Vagina (tissue), 2 donors: Measurements from ENCODE around the gene PSMD11.

Experiments
- POLR2AphosphoS5 ChIP-seq, 2 donors: sonication (generic); formaldehyde crosslinking; IDR thresholded peaks; one replicate each; pipeline ENCODE4 v1.9.0; 2017; ENCODE audit warnings: antibody characterized with exemption in 2 of 2, mild to moderate bottlenecking in 2 of 2, low read depth in 1 of 2; ENCODE audit not compliant: insufficient read depth in 1 of 2
- TF ChIP-seq, protein P1 (sequence below), 3 experiments: fragments of 450-650 bp in 2 of 3; fragments of 200-600 bp in 1 of 3; sonication (generic) in 1 of 3; IDR thresholded peaks; one replicate each; pipeline ENCODE4 v1.5.1; 2017 to 2019; ENCODE audit warnings: antibody characterized with exemption in 3 of 3, mild to moderate bottlenecking in 2 of 3, moderate library complexity in 2 of 3

DNA sequence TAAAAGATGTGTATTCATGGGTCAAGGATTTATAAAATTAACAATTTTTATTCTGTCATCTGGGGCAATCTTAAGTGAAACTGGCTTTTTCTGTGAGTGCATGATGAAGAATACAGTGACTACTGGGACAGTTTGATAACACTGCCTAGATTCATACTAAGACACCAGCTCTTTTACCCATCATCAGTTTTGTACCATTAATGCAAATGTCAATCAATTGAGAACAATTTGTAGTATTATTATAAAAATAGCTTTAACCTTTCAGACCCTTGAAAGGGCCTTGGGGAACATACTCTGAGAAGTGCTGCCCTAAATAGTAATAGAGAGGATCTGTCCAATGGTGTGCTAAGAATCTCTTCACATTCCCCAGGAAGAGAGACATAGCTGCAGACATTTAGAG, 45.4 kb upstream of the PSMD11 start:
- TF ChIP-seq, protein P1, sequence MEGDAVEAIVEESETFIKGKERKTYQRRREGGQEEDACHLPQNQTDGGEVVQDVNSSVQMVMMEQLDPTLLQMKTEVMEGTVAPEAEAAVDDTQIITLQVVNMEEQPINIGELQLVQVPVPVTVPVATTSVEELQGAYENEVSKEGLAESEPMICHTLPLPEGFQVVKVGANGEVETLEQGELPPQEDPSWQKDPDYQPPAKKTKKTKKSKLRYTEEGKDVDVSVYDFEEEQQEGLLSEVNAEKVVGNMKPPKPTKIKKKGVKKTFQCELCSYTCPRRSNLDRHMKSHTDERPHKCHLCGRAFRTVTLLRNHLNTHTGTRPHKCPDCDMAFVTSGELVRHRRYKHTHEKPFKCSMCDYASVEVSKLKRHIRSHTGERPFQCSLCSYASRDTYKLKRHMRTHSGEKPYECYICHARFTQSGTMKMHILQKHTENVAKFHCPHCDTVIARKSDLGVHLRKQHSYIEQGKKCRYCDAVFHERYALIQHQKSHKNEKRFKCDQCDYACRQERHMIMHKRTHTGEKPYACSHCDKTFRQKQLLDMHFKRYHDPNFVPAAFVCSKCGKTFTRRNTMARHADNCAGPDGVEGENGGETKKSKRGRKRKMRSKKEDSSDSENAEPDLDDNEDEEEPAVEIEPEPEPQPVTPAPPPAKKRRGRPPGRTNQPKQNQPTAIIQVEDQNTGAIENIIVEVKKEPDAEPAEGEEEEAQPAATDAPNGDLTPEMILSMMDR (IDR thresholded peaks at IDR 0.05) = no peak
- no peak for TF ChIP-seq POLR2AphosphoS5 (IDR thresholded peaks at IDR 0.05; ENCODE audit: insufficient read depth in 1 of 2, low read depth in 1 of 2)
